SH-SY5Y (cell line): Measurements from ENCODE around the gene SUPT6H.

Experiments
- GATA2 ChIP-seq: IDR thresholded peaks from 2 replicates; pipeline ENCODE4 v1.6.1; 2011; ENCODE audit warnings: mild to moderate bottlenecking, low read depth, low read length
- GATA3 ChIP-seq: IDR thresholded peaks from 2 replicates; pipeline ENCODE4 v1.6.1; 2011; ENCODE audit warnings: low read depth, mild to moderate bottlenecking, low read length, moderate library complexity

GRCh38 chr17:28741358-28742349 lies 79.6 kb downstream of the SUPT6H start:
- TF ChIP-seq GATA3 (no peak), GATA2 (no peak)
